Colonic mucosa (tissue), 4 donors: Measurements from ENCODE around the gene SEC16A. TPM values are rescaled to one million over a fixed set of nuclear protein-coding genes. Genes with fewer than 3 reads are reported as not detected.

ENCODE experiments used
- DNase-seq: peaks from one replicate; pipeline ENCODE4 v3.0.0-alpha.2; 2020
- H3K27ac ChIP-seq: fragments of 200-600 bp; one replicate; pipeline ENCODE4 v1.8.0; 2021
- H3K27me3 ChIP-seq: fragments of 200-600 bp; one replicate; pipeline ENCODE4 v1.8.0; 2021
- H3K36me3 ChIP-seq: fragments of 200-600 bp; one replicate; pipeline ENCODE4 v1.8.0; 2021
- H3K4me1 ChIP-seq: fragments of 200-600 bp; one replicate; pipeline ENCODE4 v1.8.0; 2021; ENCODE audit warnings: mild to moderate bottlenecking
- H3K4me3 ChIP-seq: fragments of 200-600 bp; one replicate; pipeline ENCODE4 v1.8.0; 2021
- H3K9ac ChIP-seq, 2 donors: one replicate each; pipeline ENCODE4 v1.7.0; 2013; ENCODE audit warnings: control low read depth in 2 of 2, low read depth in 2 of 2, low read length in 2 of 2
- H3K9me3 ChIP-seq: fragments of 200-600 bp; one replicate; pipeline ENCODE4 v1.8.0; 2021
- CTCF ChIP-seq: fragments of 200-600 bp; IDR thresholded peaks from one replicate; pipeline ENCODE4 v1.8.0; 2022; ENCODE audit warnings: antibody characterized with exemption, mild to moderate bottlenecking
- intact Hi-C: fragments of 100-400 bp; cut with DNase I; formaldehyde crosslinking; loops from one replicate; pipeline ENCODE4 v1.14.1; 2022
- total RNA-seq, 2 donors: library from RNA; stranded (reverse); fragmentation: NEBNext Ultra II Directional in 1 of 2; extraction: Animal tissue kit (Norgen Biotek cat#: 25700) in 1 of 2; gene quantifications; one replicate each; pipeline ENCODE4 v1.2.1, GENCODE V29; 2021
- donor health status: healthy.
- donor health status: DM: no; HTN: no; CAD: no.
- donor health status: DM: no; HTN: no; CAD: no.

The SEC16A gene
- total RNA-seq, 2 donors from 2014 or later = 66.2 to 104 TPM

GRCh38 chr9:136451221-136451877, 31.5 kb downstream of the SEC16A start:
- Histone ChIP-seq H3K27me3 (no peaks in the 10 kb centered on the region), H3K36me3 (peaks cover 47% of the 10 kb centered on the region), H3K9me3 (no peaks in the 10 kb centered on the region), H3K4me1 (no peaks in the 10 kb centered on the region), H3K9ac (no peak overlapping the region), H3K4me3 (no peak overlapping the region), H3K27ac (no peak overlapping the region)
- TF ChIP-seq CTCF = no peak
- DNase-seq = no peak
- intact Hi-C loops = no loop called here

GRCh38 chr9:136448655-136449054, 34.2 kb downstream of the SEC16A start:
- no peak for DNase-seq
- Histone ChIP-seq H3K4me1 (no peaks in the 10 kb centered on the region), H3K9ac (no peak overlapping the region), H3K27ac (no peak overlapping the region), H3K9me3 (no peaks in the 10 kb centered on the region), H3K27me3 (no peaks in the 10 kb centered on the region), H3K4me3 (no peak overlapping the region), H3K36me3 (peaks cover 30% of the 10 kb centered on the region)
- TF ChIP-seq CTCF = no peak
- intact Hi-C loops = no loop called here

GRCh38 chr9:136447173-136447778, 35.6 kb downstream of the SEC16A start:
- Histone ChIP-seq H3K9ac (no peak overlapping the region), H3K4me3 (no peak overlapping the region), H3K4me1 (no peaks in the 10 kb centered on the region), H3K27ac (no peak overlapping the region), H3K36me3 (peaks cover 35% of the 10 kb centered on the region), H3K27me3 (no peaks in the 10 kb centered on the region), H3K9me3 (no peaks in the 10 kb centered on the region)
- intact Hi-C loops = no loop called here
- DNase-seq = no peak
- no peak for TF ChIP-seq CTCF

- DNase-seq = no peak
- Histone ChIP-seq H3K27ac (no peak overlapping the region), H3K27me3 (no peaks in the 10 kb centered on the region), H3K4me3 (no peak overlapping the region), H3K36me3 (peaks cover 33% of the 10 kb centered on the region), H3K4me1 (no peaks in the 10 kb centered on the region), H3K9ac (no peak overlapping the region), H3K9me3 (no peaks in the 10 kb centered on the region)
- no peak for TF ChIP-seq CTCF
- intact Hi-C loops = no loop called here
Measured at GRCh38 chr9:136445799-136446198, 37.0 kb downstream of the SEC16A start.

GRCh38 chr9:136444102-136444501, 38.7 kb downstream of the SEC16A start:
- no peak for TF ChIP-seq CTCF
- intact Hi-C loops = no loop called here
- H3K27me3 ChIP-seq = no peaks in the 10 kb centered on the region
- peaks cover 29% of the 10 kb centered on the region for H3K36me3 ChIP-seq
- H3K4me1 ChIP-seq = no peaks in the 10 kb centered on the region
- no peaks in the 10 kb centered on the region for H3K9me3 ChIP-seq
- no peak for DNase-seq
- no peak overlapping the region for H3K27ac ChIP-seq
- no peak overlapping the region for H3K9ac ChIP-seq
- no peak overlapping the region for H3K4me3 ChIP-seq
